Osteocyte (in vitro differentiated cells): ENCODE data around the gene VSNL1. TPM values are rescaled to one million over a fixed set of nuclear protein-coding genes. Genes with fewer than 3 reads are reported as not detected.

Experiments
- DNase-seq: peaks from one replicate; pipeline ENCODE4 v3.0.0; 2021; ENCODE audit warnings: mixed read lengths; ENCODE audit not compliant: unreplicated experiment; ENCODE audit errors: extremely low spot score
- H3K27ac Mint-ChIP-seq: one replicate; pipeline ENCODE4 v1.8.0; 2021; ENCODE audit warnings: mild to moderate bottlenecking, mixed read lengths; ENCODE audit not compliant: unreplicated experiment
- H3K27me3 Mint-ChIP-seq: one replicate; pipeline ENCODE4 v1.8.0; 2021; ENCODE audit warnings: mixed read lengths; ENCODE audit not compliant: unreplicated experiment
- H3K36me3 Mint-ChIP-seq: one replicate; pipeline ENCODE4 v1.8.0; 2021; ENCODE audit warnings: mixed read lengths; ENCODE audit not compliant: unreplicated experiment
- H3K4me1 Mint-ChIP-seq: one replicate; pipeline ENCODE4 v1.8.0; 2021; ENCODE audit warnings: mixed read lengths; ENCODE audit not compliant: unreplicated experiment
- H3K4me3 Mint-ChIP-seq: one replicate; pipeline ENCODE4 v1.8.0; 2021; ENCODE audit warnings: mild to moderate bottlenecking, moderate library complexity, mixed read lengths; ENCODE audit not compliant: unreplicated experiment
- H3K9me3 Mint-ChIP-seq: one replicate; pipeline ENCODE4 v1.8.0; 2021; ENCODE audit warnings: mixed read lengths; ENCODE audit not compliant: unreplicated experiment
- CTCF ChIP-seq: fragments of 200-600 bp; sonication (generic); IDR thresholded peaks from 2 replicates; pipeline ENCODE4 v1.5.0; 2021; ENCODE audit warnings: antibody characterized with exemption, mild to moderate bottlenecking, moderate library complexity
- total RNA-seq: library from RNA; stranded (reverse); gene quantifications from 2 replicates; pipeline ENCODE4 v1.2.1, GENCODE V29; 2021

The VSNL1 gene
- total RNA-seq, 1 donor from 2014 or later, result not detected

GRCh38 chr2:17522303-17522702, 18.2 kb upstream of the VSNL1 start:
- Mint-ChIP-seq H3K27me3 (peaks cover 44% of the 10 kb centered on the region), H3K27ac (no peak overlapping the region), H3K36me3 (no peaks in the 10 kb centered on the region), H3K4me3 (no peak overlapping the region), H3K9me3 (no peaks in the 10 kb centered on the region), H3K4me1 (peaks cover 8% of the 10 kb centered on the region)
- TF ChIP-seq CTCF, result no peak
- DNase-seq, result no peak

- Mint-ChIP-seq H3K4me3 (no peak overlapping the region), H3K27me3 (peaks cover 30% of the 10 kb centered on the region), H3K36me3 (no peaks in the 10 kb centered on the region), H3K9me3 (no peaks in the 10 kb centered on the region), H3K27ac (no peak overlapping the region), H3K4me1 (no peaks in the 10 kb centered on the region)
- DNase-seq, result no peak
- TF ChIP-seq CTCF, result no peak
These were observed 10.7 kb upstream of the VSNL1 start for GRCh38 chr2:17529771-17530170.

- Mint-ChIP-seq H3K4me3 (no peak overlapping the region), H3K4me1 (peaks cover 7% of the 10 kb centered on the region), H3K27me3 (peaks cover 53% of the 10 kb centered on the region), H3K36me3 (no peaks in the 10 kb centered on the region), H3K9me3 (no peaks in the 10 kb centered on the region), H3K27ac (no peak overlapping the region)
- TF ChIP-seq CTCF, result no peak
- DNase-seq, result no peak
These were observed 7.0 kb upstream of the VSNL1 start for GRCh38 chr2:17533546-17533945.

- peaks cover 30% of the 10 kb centered on the region for H3K4me1 Mint-ChIP-seq
- H3K9me3 Mint-ChIP-seq, result no peaks in the 10 kb centered on the region
- no peak for TF ChIP-seq CTCF
- no peak overlapping the region for H3K4me3 Mint-ChIP-seq
- peaks cover 70% of the 10 kb centered on the region for H3K27me3 Mint-ChIP-seq
- no peaks in the 10 kb centered on the region for H3K36me3 Mint-ChIP-seq
- no peak for DNase-seq
- H3K27ac Mint-ChIP-seq, result no peak overlapping the region
These were observed 4.1 kb upstream of the VSNL1 start for GRCh38 chr2:17536416-17536815.

GRCh38 chr2:17538022-17538843, 2.3 kb upstream of the VSNL1 start:
- H3K27me3 Mint-ChIP-seq, result peaks cover 75% of the 10 kb centered on the region

More at GRCh38 chr2:17538022-17538843, 2.3 kb upstream of the VSNL1 start:
- no peaks in the 10 kb centered on the region for H3K36me3 Mint-ChIP-seq
- no peaks in the 10 kb centered on the region for H3K9me3 Mint-ChIP-seq
- H3K4me1 Mint-ChIP-seq, result peaks cover 34% of the 10 kb centered on the region
- H3K27ac Mint-ChIP-seq, result no peak overlapping the region
- TF ChIP-seq CTCF, result no peak
- H3K4me3 Mint-ChIP-seq, result peak overlapping the region; percentile 72
- no peak for DNase-seq
